Stomach (tissue), 4 donors: ENCODE data around the gene SEZ6L2.

ENCODE experiments used
- CTCF ChIP-seq, 7 experiments: fragments of 450-650 bp in 4 of 7; fragments of 200-600 bp in 3 of 7; sonication (generic) in 3 of 7; IDR thresholded peaks; one replicate each; pipeline ENCODE4 v1.5.1; 2016 to 2019; ENCODE audit warnings: antibody characterized with exemption in 7 of 7, control low read depth in 2 of 7, mild to moderate bottlenecking in 1 of 7
- EP300 ChIP-seq: sonication (generic); formaldehyde crosslinking; IDR thresholded peaks from one replicate; pipeline ENCODE4 v1.6.1; 2017; ENCODE audit warnings: antibody characterized with exemption
- POLR2A ChIP-seq, 4 donors: fragments of 450-650 bp; IDR thresholded peaks; one replicate each; pipeline ENCODE4 v1.6.1; 2016; ENCODE audit warnings: antibody characterized with exemption in 4 of 4, control low read depth in 2 of 4, mild to moderate bottlenecking in 1 of 4, moderate library complexity in 1 of 4
- POLR2AphosphoS5 ChIP-seq, 3 donors: sonication (generic); formaldehyde crosslinking; IDR thresholded peaks; one replicate each; pipeline ENCODE4 v1.6.1; 2016; ENCODE audit warnings: antibody characterized with exemption in 3 of 3

DNA sequence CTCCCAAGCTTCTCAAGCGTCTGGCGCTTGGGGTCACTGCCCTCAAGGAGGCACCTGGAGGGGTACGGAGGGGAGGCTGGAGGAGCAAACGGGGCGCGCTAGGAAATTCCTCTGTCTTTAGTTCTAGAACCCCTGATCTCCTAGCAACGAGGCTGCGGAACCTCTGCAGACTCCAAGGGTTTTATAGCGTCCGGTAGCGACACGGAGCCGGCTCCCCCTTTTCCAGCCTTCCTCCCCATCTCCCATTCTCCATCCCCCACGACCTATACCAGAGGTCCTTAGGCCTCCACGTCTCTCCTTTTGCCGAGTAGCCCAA is 35.7 kb downstream of the SEZ6L2 start:
- TF ChIP-seq CTCF (IDR thresholded peaks at IDR 0.05): no peak
- TF ChIP-seq EP300: no peak
- TF ChIP-seq POLR2A (IDR thresholded peaks at IDR 0.05): no peak
- no peak for TF ChIP-seq POLR2AphosphoS5 (IDR thresholded peaks at IDR 0.05)
